Ovary (tissue), 9 donors: ENCODE measurements around the gene VSIG4. TPM values are rescaled to one million over a fixed set of nuclear protein-coding genes. Genes with fewer than 3 reads are reported as not detected.

Experiments used
- DNase-seq, 5 donors: peaks; one replicate each; pipeline ENCODE4 v3.0.0-alpha.2; 2019 to 2020
- H3K27ac ChIP-seq, 2 donors: fragments of 200-600 bp; one replicate each; pipeline versions ENCODE4 v1.5.1 to v1.8.0; 2019 to 2022
- H3K27me3 ChIP-seq: fragments of 200-600 bp; one replicate; pipeline ENCODE4 v1.8.0; 2022
- H3K36me3 ChIP-seq: fragments of 200-600 bp; sonication (generic); one replicate; pipeline ENCODE4 v1.5.1; 2019
- H3K4me1 ChIP-seq: one replicate; pipeline ENCODE4 v1.8.1; 2013; ENCODE audit warnings: mild to moderate bottlenecking, moderate library complexity; ENCODE audit not compliant: insufficient read depth
- H3K4me3 ChIP-seq: fragments of 200-600 bp; sonication (generic); one replicate; pipeline ENCODE4 v1.5.1; 2017
- H3K9me3 ChIP-seq, 2 donors: fragments of 200-600 bp in 1 of 2; sonication (generic) in 1 of 2; one replicate each; pipeline versions ENCODE4 v1.5.1 to v1.8.1; 2013 to 2019; ENCODE audit warnings: mild to moderate bottlenecking in 1 of 2, moderate library complexity in 1 of 2
- EP300 ChIP-seq: sonication (generic); formaldehyde crosslinking; IDR thresholded peaks from one replicate; pipeline ENCODE4 v1.6.1; 2017; ENCODE audit warnings: antibody characterized with exemption
- POLR2A ChIP-seq: fragments of 450-650 bp; IDR thresholded peaks from one replicate; pipeline ENCODE4 v1.6.1; 2017; ENCODE audit warnings: antibody characterized with exemption, mild to moderate bottlenecking, moderate library complexity
- WGBS, 3 donors: extraction: QIAGEN DNeasy Blood & Tissue Kit in 1 of 3; methylation state at CpG; one replicate each; pipeline versions ENCODE4 v1.1.5 to v1.1.7; 2013 to 2017; 5-methylcytosine and 5-hydroxymethylcytosine counted together
- intact Hi-C, 4 donors: fragments of 100-400 bp; cut with DNase I; formaldehyde crosslinking; loops; one replicate each; pipeline versions ENCODE4 v1.11.0 to v1.15.1; 2022 to 2023
- polyA plus RNA-seq, 2 donors: library from polyadenylated mRNA; stranded (reverse); fragments of 200-250 nt in 1 of 2; fragments of 350-450 nt in 1 of 2; fragmentation: Illumina TruSeq in 1 of 2; extraction: RNeasy Lipid Tissue Mini Kit (QIAGEN cat#74804) in 1 of 2; gene quantifications; one replicate each; pipeline ENCODE4 v1.2.3, GENCODE V29; 2013 to 2014
- total RNA-seq, 7 donors: library from RNA; depleted of rRNA in 2 of 7; stranded (reverse); fragments of >200 nt in 2 of 7; fragmentation: NEBNext Ultra II Directional in 3 of 7; extraction: Animal tissue kit (Norgen Biotek cat#: 25700) in 3 of 7; gene quantifications; one replicate each; pipeline versions ENCODE4 v1.1.0 to v1.2.4, GENCODE V29; 2016 to 2023
- TF ChIP-seq, protein P1 (sequence below), 3 donors: fragments of 450-650 bp in 2 of 3; fragments of 200-600 bp in 1 of 3; IDR thresholded peaks; one replicate each; pipeline versions ENCODE4 v1.5.1 to v1.8.0; 2016 to 2022; ENCODE audit warnings: antibody characterized with exemption in 3 of 3, mild to moderate bottlenecking in 1 of 3
- donor health status: DM: no; HTN: no; CAD: no; lungs with moderate emphysema.
- donor health status: DM: no; HTN: no; CAD: no.
- donor health status: Bipolar disorder and iron deficiency.
- donor health status: DM: yes; HTN: yes; CAD: no.
- donor health status: DM: no; HTN: no; CAD: no.
- donor health status: DM: yes; HTN: yes; CAD: no.

VSIG4 gene
- total and polyA plus RNA-seq, 9 donors = 4.4 to 92.5 (median 30.3) TPM

DNA sequence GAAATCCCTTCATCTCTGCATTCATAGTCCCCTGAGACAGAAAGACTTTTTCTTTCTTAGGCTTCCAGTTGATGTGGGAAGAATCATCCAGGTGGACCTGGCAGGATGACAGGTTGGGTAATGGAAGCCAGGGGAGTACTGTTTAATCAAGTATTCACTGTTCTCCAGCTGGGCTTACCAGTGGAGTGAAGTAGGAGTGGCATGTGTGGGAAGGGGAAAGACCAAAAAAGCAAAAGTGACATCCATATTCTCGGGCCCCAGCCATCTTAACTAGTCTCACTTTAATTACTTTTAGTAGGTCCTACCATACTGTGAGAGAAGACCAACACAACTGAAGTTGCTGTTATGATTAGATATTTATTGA, 18.5 kb downstream of the VSIG4 start:
- Histone ChIP-seq H3K4me3 (no peak overlapping the region), H3K4me1 (no peaks in the 10 kb centered on the region), H3K36me3 (no peaks in the 10 kb centered on the region), H3K27ac (no peak overlapping the region), H3K27me3 (no peaks in the 10 kb centered on the region), H3K9me3 (no peaks in the 10 kb centered on the region)
- WGBS, 3 donors = 59 to 64% (median 60%) methylated on average over 1 of the region's 1 CpG
- no peak for DNase-seq
- intact Hi-C loops = no loop called here
- TF ChIP-seq, protein P1, sequence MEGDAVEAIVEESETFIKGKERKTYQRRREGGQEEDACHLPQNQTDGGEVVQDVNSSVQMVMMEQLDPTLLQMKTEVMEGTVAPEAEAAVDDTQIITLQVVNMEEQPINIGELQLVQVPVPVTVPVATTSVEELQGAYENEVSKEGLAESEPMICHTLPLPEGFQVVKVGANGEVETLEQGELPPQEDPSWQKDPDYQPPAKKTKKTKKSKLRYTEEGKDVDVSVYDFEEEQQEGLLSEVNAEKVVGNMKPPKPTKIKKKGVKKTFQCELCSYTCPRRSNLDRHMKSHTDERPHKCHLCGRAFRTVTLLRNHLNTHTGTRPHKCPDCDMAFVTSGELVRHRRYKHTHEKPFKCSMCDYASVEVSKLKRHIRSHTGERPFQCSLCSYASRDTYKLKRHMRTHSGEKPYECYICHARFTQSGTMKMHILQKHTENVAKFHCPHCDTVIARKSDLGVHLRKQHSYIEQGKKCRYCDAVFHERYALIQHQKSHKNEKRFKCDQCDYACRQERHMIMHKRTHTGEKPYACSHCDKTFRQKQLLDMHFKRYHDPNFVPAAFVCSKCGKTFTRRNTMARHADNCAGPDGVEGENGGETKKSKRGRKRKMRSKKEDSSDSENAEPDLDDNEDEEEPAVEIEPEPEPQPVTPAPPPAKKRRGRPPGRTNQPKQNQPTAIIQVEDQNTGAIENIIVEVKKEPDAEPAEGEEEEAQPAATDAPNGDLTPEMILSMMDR (IDR thresholded peaks at IDR 0.05) = no peak
- TF ChIP-seq EP300 (no peak), POLR2A (no peak)

DNA sequence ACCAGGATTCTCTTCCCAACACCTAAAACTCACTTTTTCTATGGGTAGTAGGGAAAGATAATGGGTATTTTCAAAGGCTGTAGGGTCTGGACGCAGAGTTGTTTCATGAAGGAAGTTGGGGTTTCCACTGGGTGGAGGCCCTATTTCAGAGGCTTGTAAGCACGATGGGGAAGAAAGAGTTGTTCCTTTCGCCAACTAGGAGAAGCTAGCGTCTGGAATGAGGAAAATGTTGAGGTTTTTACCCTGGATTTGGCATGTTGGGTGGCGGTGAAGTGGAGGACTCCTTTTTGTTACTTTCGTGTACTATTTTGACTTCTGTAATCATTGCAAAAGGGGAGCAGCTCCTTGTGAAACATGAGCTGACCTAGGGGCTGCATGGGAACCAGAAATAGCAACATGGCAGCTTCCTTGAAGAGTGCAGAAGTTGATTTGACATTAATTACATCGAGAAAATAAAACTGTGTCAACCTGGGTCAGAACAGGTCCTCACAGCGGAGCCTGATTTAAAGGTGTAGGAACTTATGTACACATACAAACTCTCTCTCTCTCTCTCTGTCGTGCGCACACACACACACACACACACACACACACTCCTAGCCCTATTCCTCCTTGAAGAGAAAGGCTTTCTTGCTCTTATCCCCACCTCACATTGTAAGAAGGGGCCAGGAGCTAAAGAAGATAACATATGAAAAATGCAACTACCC, 19.1 kb downstream of the VSIG4 start:
- Histone ChIP-seq H3K27me3 (no peaks in the 10 kb centered on the region), H3K27ac (no peak overlapping the region), H3K36me3 (no peaks in the 10 kb centered on the region), H3K4me3 (no peak overlapping the region), H3K9me3 (no peaks in the 10 kb centered on the region), H3K4me1 (no peaks in the 10 kb centered on the region)
- TF ChIP-seq POLR2A = no peak
- TF ChIP-seq EP300 = no peak
- TF ChIP-seq, protein P1 (IDR thresholded peaks at IDR 0.05) = no peak
- intact Hi-C loops = no loop called here
- no peak for DNase-seq
- WGBS, 3 donors = 46 to 64% (median 55%) methylated on average over 10 of the region's 10 CpGs

DNA sequence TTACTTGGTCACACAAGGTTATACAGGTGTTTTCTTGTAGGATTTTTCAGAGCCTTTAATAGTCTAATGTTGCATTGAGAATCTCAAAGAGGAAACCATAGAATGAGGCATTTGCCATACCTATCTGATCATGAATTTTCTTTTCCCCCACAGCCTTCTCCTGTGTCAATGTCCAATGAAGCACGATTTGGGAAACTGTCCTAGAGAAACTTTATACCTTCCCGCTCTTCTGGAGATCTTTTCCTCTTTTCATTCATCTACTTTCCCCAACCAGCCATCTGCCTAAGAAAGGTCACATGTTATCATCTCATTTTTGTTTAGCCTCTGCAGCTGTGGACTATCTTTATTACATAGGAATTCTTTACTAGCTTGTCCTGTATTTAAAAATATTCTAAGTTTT, 19.9 kb downstream of the VSIG4 start:
- no peaks in the 10 kb centered on the region for H3K4me1 ChIP-seq
- TF ChIP-seq, protein P1 (IDR thresholded peaks at IDR 0.05) = no peak
- TF ChIP-seq EP300 (no peak), POLR2A (no peak)
- no peak for DNase-seq
- no peaks in the 10 kb centered on the region for H3K36me3 ChIP-seq
- no peak overlapping the region for H3K4me3 ChIP-seq
- intact Hi-C loops = no loop called here
- H3K27ac ChIP-seq = no peak overlapping the region
- WGBS, 3 donors = 50 to 56% (median 51%) methylated on average over 2 of the region's 2 CpGs
- H3K9me3 ChIP-seq = no peaks in the 10 kb centered on the region
- no peaks in the 10 kb centered on the region for H3K27me3 ChIP-seq

DNA sequence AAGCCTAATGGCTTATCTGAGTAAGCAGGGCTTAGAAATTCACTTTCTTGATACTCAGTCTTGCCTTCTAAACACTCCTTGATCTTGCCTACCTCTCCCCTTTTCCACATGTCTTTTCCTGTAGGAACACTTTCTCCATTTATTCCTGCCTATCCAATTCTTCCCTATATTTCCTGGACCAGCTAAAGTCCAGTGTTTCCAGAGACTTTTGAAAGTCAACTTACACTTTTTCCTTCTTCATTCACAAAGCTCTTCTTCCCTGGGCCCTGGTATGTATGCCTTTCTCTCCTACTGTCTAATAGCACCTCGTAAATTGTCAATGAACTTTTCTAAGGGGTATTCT, 20.6 kb downstream of the VSIG4 start:
- Histone ChIP-seq H3K4me1 (no peaks in the 10 kb centered on the region), H3K27ac (no peak overlapping the region), H3K9me3 (no peaks in the 10 kb centered on the region), H3K36me3 (no peaks in the 10 kb centered on the region), H3K27me3 (no peaks in the 10 kb centered on the region), H3K4me3 (no peak overlapping the region)
- DNase-seq = no peak
- 67 to 73% (median 70%) methylated on average over 1 of the region's 1 CpG for WGBS, 3 donors
- intact Hi-C loops = no loop called here
- no peak for TF ChIP-seq EP300

DNA sequence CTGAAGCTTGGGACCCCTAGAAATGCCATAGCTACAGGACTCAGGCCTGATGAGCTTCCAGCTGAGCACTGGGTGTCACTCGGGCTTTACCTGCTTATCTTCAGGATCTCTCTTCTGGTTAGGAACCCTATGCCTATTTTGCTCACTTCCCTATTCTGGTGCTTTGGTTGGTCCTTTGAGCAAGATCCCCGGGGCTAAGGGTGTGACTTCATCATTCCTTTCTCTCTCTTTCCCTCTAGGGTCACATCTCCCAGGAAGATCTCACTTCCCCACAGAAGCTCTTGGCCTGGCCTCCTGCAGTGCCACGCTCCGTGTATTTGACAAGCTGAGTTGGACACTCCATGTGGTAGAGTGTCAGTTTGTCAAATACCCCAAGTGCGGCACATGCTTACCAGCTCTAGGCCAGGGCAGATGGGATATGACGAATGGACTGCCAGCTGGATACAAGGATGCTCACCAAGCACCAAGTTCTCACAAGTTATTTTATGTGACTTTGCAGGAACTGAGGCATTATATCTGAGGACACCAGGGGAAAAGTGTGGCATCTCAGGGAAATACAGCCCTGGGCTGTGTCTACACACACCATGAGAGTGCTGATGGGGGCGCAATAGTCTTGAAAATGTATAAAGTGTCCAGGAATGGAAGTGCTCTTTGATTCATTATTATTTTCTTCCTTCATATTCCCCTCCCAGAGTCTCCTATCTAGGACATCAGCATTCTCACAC, 21.1 kb downstream of the VSIG4 start:
- no peak for DNase-seq
- Histone ChIP-seq H3K9me3 (no peaks in the 10 kb centered on the region), H3K27me3 (no peaks in the 10 kb centered on the region), H3K36me3 (no peaks in the 10 kb centered on the region), H3K4me3 (no peak overlapping the region), H3K4me1 (no peaks in the 10 kb centered on the region), H3K27ac (no peak overlapping the region)
- intact Hi-C loops = no loop called here
- TF ChIP-seq, protein P1 (IDR thresholded peaks at IDR 0.05) = no peak
- TF ChIP-seq EP300 (no peak), POLR2A (no peak)
- 65 to 72% (median 70%) methylated on average over 7 of the region's 7 CpGs for WGBS, 3 donors
